SU-DHL-6 (cell line): ENCODE data around the gene PTH1R.

Source experiments
- CTCF ChIP-seq: fragments of 200-600 bp; sonication (generic); IDR thresholded peaks from one replicate; pipeline ENCODE4 v1.5.1; 2017; ENCODE audit warnings: antibody characterized with exemption, mild to moderate bottlenecking, low read length, moderate library complexity; ENCODE audit not compliant: insufficient read depth, poor library complexity, severe bottlenecking
- EZH2phosphoT487 ChIP-seq: fragments of 200-600 bp; sonication (generic), shearing (Covaris generic); conservative IDR thresholded peaks from 2 replicates; pipeline ENCODE4 v1.6.1; 2018; ENCODE audit warnings: mild to moderate bottlenecking, antibody characterized with exemption, low read length, moderate library complexity, mixed read lengths

- TF ChIP-seq CTCF (no peak), EZH2phosphoT487 (no peak)
Measured at GRCh38 chr3:46948830-46949671, 71.5 kb downstream of the PTH1R start.
